ENCODE data around the gene ARHGAP6. TPM values are rescaled to one million over a fixed set of nuclear protein-coding genes. Genes with fewer than 3 reads are reported as not detected.

ARHGAP6 gene
- total RNA-seq, 6 donors from 2014 or later: 14.4 to 40.9 (median 18.0) TPM

GRCh38 chrX:11119313-11119943 is 546.3 kb downstream of the ARHGAP6 start:
- peaks cover 5 to 73% (median 26%) of the 10 kb centered on the region in 4 donors for H3K36me3 ChIP-seq
- no peak for ATAC-seq (ENCODE audit: low FRiP score in 2 of 2)
- no peak for DNase-seq

GRCh38 chrX:11117745-11118144 is 548.0 kb downstream of the ARHGAP6 start:
- WGBS, 2 donors: 88 to 89% methylated on average over 3 of the region's 3 CpGs
- no peak for ATAC-seq (ENCODE audit: low FRiP score in 2 of 2)
- no peak for TF ChIP-seq POLR2A (IDR thresholded peaks at IDR 0.05)
- no peak for TF ChIP-seq CTCF (IDR thresholded peaks at IDR 0.05)
- TF ChIP-seq POLR2AphosphoS5 (IDR thresholded peaks at IDR 0.05): no peak
- Histone ChIP-seq H3K4me3 (no peak overlapping the region), H3K9me3 (no peaks in the 10 kb centered on the region), H3K36me3 (peaks cover 5 to 73% (median 26%) of the 10 kb centered on the region in 4 donors), H3K4me1 (peaks cover 0 to 7% (median 0%) of the 10 kb centered on the region in 4 donors), H3K27me3 (no peaks in the 10 kb centered on the region), H3K27ac (no peak overlapping the region)
- DNase-seq: no peak

More at GRCh38 chrX:11119313-11119943, 546.3 kb downstream of the ARHGAP6 start:
- 64 to 84% methylated on average over 8 of the region's 8 CpGs for WGBS, 2 donors
- no peaks in the 10 kb centered on the region for H3K27me3 ChIP-seq
- no peak overlapping the region for H3K27ac ChIP-seq
- H3K4me1 ChIP-seq: no peaks in the 10 kb centered on the region
- TF ChIP-seq EP300 (IDR thresholded peaks at IDR 0.05) (no peak), POLR2A (IDR thresholded peaks at IDR 0.05) (no peak)
- H3K4me3 ChIP-seq: no peak overlapping the region
- H3K9me3 ChIP-seq: no peaks in the 10 kb centered on the region

GRCh38 chrX:11113731-11114130 is 552.0 kb downstream of the ARHGAP6 start:
- H3K36me3 ChIP-seq: peaks cover 5 to 39% (median 18%) of the 10 kb centered on the region in 4 donors
- no peak for ATAC-seq (ENCODE audit: low FRiP score in 2 of 2)
- H3K27me3 ChIP-seq: no peaks in the 10 kb centered on the region
- H3K27ac ChIP-seq: peak overlapping the region in 1 of 4 donors; percentile 11
- no peak overlapping the region for H3K4me3 ChIP-seq
- peaks cover 0 to 13% (median 0%) of the 10 kb centered on the region in 4 donors for H3K4me1 ChIP-seq
- TF ChIP-seq POLR2A (IDR thresholded peaks at IDR 0.05) (no peak), CTCF (IDR thresholded peaks at IDR 0.05) (no peak), EP300 (IDR thresholded peaks at IDR 0.05) (no peak), POLR2AphosphoS5 (IDR thresholded peaks at IDR 0.05) (no peak)
- H3K9me3 ChIP-seq: no peaks in the 10 kb centered on the region
- no peak for DNase-seq

- 30 to 51% methylated on average over 9 of the region's 9 CpGs for WGBS, 2 donors
Measured at GRCh38 chrX:11111947-11112346, 553.8 kb downstream of the ARHGAP6 start.

More at GRCh38 chrX:11111947-11112346, 553.8 kb downstream of the ARHGAP6 start:
- ATAC-seq (ENCODE audit: low FRiP score in 2 of 2) (no peak), DNase-seq (no peak)
- peak overlapping the region; percentile 82 to 90 (median 88) for H3K27ac ChIP-seq
- peak overlapping the region in 3 of 4 donors; percentile 65 to 70 (median 65) for H3K4me3 ChIP-seq
- TF ChIP-seq EP300 (IDR thresholded peaks at IDR 0.05) (no peak), POLR2A (IDR thresholded peaks at IDR 0.05) (no peak), POLR2AphosphoS5 (IDR thresholded peaks at IDR 0.05) (no peak), CTCF (IDR thresholded peaks at IDR 0.05) (no peak)
- peaks cover 0 to 13% (median 0%) of the 10 kb centered on the region in 4 donors for H3K4me1 ChIP-seq
- H3K9me3 ChIP-seq: no peaks in the 10 kb centered on the region
- no peaks in the 10 kb centered on the region for H3K27me3 ChIP-seq
- H3K36me3 ChIP-seq: peaks cover 5 to 22% (median 12%) of the 10 kb centered on the region in 4 donors

All from upper lobe of left lung (tissue), 6 donors.